ENCODE data around the gene TMEM163. TPM values are rescaled to one million over a fixed set of nuclear protein-coding genes. Genes with fewer than 3 reads are reported as not detected.
A peak's percentile ranks its signal among the peaks of the same experiment; 100 is the strongest.

Gene TMEM163
- total and polyA plus RNA-seq, 2 donors (not counting 3 experiments of a cell fraction or from before 2014, with no cell fraction given): 1.0 to 2.8 TPM

DNA sequence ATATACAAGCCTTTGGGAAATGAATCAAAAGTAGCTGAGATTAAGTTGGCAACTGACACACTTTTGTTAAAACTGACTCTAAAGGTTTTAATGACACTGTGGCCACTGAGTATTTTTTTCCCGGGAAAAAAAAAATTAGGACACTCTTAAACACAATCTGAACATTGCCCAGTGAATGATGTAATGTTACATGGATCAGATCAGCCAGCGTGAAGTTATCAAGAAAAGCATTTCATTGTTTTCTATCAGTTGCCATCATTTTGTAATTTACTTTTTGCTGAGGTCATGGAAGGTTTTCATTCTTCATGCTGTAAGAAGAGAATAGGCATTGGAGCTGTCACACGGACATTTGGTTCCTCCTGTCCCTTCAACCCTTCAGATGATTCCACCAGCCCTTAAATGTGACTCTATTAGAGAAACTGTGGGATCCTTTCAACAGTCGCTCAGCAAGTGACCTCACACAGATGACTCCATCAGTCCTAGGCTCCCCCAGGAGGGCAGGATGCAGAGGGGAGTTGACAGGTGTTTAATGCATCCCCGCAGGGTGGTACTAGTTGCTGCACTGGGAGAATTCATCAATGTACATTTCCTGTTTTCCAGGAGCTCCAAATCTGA lies 300.7 kb downstream of the TMEM163 start:
- no TSS peak for BruUV-seq (replicated peaks)
- no peak for DNase-seq (ENCODE audit: low read depth, low spot score)
- Histone ChIP-seq H3K9me3 (replicated peaks; ENCODE audit: control insufficient read depth, insufficient read depth, low read length) (no peaks in the 10 kb centered on the region), H3K79me2 (ENCODE audit: control insufficient read depth, insufficient read depth, low read length) (no peaks in the 10 kb centered on the region), H3K4me1 (ENCODE audit: control insufficient read depth, extremely low read depth, insufficient read depth, low read length) (peaks cover 4% of the 10 kb centered on the region), H3K9ac (replicated peaks; ENCODE audit: extremely low read depth, insufficient read depth, low read length) (no peak overlapping the region), H3K9me1 (replicated peaks; ENCODE audit: control insufficient read depth, extremely low read depth, insufficient read depth, low read length) (no peaks in the 10 kb centered on the region), H2AFZ (ENCODE audit: low read depth, low read length) (no peak overlapping the region), H4K20me1 (replicated peaks; ENCODE audit: control insufficient read depth, extremely low read depth, insufficient read depth, low read length) (no peaks in the 10 kb centered on the region), H3K4me2 (ENCODE audit: insufficient read depth, low read length) (no peak overlapping the region), H3K4me3 (replicated peaks in 1 of 3; ENCODE audit: insufficient read depth in 1 of 3, low read depth in 1 of 3, low read length in 3 of 3) (no peak overlapping the region), H3K27ac (ENCODE audit: insufficient read depth, low read depth, low read length) (no peak overlapping the region), H3K27me3 (ENCODE audit: control insufficient read depth in 2 of 2, insufficient read depth in 2 of 2, low read length in 2 of 2) (no peaks in the 10 kb centered on the region), H3K36me3 (ENCODE audit: control insufficient read depth in 2 of 2, extremely low read depth in 1 of 2, insufficient read depth in 2 of 2, low read length in 2 of 2) (peaks cover 0 to 2% of the 10 kb centered on the region in 2 experiments)
- FAIRE-seq: peak; percentile 49
- POLR2A ChIA-PET: no interaction called here
- no peak for TF ChIP-seq JUN (IDR thresholded peaks at IDR 0.05; ENCODE audit: borderline replicate concordance, insufficient read depth, insufficient read length, low read depth)
- TF ChIP-seq FOS (IDR thresholded peaks at IDR 0.05; ENCODE audit: borderline replicate concordance, insufficient read depth, low read length): no peak
- TF ChIP-seq, protein P1, sequence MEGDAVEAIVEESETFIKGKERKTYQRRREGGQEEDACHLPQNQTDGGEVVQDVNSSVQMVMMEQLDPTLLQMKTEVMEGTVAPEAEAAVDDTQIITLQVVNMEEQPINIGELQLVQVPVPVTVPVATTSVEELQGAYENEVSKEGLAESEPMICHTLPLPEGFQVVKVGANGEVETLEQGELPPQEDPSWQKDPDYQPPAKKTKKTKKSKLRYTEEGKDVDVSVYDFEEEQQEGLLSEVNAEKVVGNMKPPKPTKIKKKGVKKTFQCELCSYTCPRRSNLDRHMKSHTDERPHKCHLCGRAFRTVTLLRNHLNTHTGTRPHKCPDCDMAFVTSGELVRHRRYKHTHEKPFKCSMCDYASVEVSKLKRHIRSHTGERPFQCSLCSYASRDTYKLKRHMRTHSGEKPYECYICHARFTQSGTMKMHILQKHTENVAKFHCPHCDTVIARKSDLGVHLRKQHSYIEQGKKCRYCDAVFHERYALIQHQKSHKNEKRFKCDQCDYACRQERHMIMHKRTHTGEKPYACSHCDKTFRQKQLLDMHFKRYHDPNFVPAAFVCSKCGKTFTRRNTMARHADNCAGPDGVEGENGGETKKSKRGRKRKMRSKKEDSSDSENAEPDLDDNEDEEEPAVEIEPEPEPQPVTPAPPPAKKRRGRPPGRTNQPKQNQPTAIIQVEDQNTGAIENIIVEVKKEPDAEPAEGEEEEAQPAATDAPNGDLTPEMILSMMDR (IDR thresholded peaks at IDR 0.05; ENCODE audit: extremely low read depth in 1 of 2, insufficient read depth in 1 of 2, low read depth in 1 of 2, low read length in 2 of 2): no peak
- TF ChIP-seq, protein P2, sequence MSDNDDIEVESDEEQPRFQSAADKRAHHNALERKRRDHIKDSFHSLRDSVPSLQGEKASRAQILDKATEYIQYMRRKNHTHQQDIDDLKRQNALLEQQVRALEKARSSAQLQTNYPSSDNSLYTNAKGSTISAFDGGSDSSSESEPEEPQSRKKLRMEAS (IDR thresholded peaks at IDR 0.05; ENCODE audit: insufficient read depth, insufficient read length): no peak
- no peak for TF ChIP-seq POLR2A (IDR thresholded peaks at IDR 0.05; ENCODE audit: low read depth, low read length)
- no peak for TF ChIP-seq GATA2 (IDR thresholded peaks at IDR 0.05; ENCODE audit: insufficient read depth, insufficient read length, low read depth, low read length)
- TF ChIP-seq POLR2AphosphoS5 (IDR thresholded peaks at IDR 0.05; ENCODE audit: insufficient read depth, low read depth, low read length): no peak
- no peak for TF ChIP-seq MYC (IDR thresholded peaks at IDR 0.05; ENCODE audit: low read depth, low read length)
- no peak for TF ChIP-seq EZH2 (IDR thresholded peaks at IDR 0.05; ENCODE audit: borderline replicate concordance, low read depth, low read length, severe bottlenecking)
- dilution Hi-C loops (cut with MboI; ENCODE audit: extremely low pct_ligation_motif_present, low sequenced_read_pairs) (no loop called here), intact Hi-C loops (cut with micrococcal nuclease) (loop anchor here (1.0 kb wide), 1 partner anchor 8 kb away; no protein-coding TSS in a partner anchor)
- CTCF ChIA-PET: interaction anchor here (0.8 to 10.0 kb wide), 4 partner anchors 32 to 211 kb away, joined by 3 to 94 read pairs (median 12); no protein-coding TSS in a partner anchor
